SK-N-SH treated with all-trans-retinoic acid at 6 μM for 48 hours (cell line): ENCODE results near the gene CFDP1.

Experiments used
- ARNTL ChIP-seq: fragments of 450-650 bp; formaldehyde crosslinking; IDR thresholded peaks from 2 replicates; pipeline ENCODE4 v1.5.0; 2020; ENCODE audit warnings: low read depth, mild to moderate bottlenecking, moderate library complexity, borderline replicate concordance
- BACH2 ChIP-seq: fragments of 250-450 bp; sonication (Bioruptor Pico); IDR thresholded peaks from 2 replicates; pipeline ENCODE4 v1.9.0; 2021; ENCODE audit warnings: mild to moderate bottlenecking, borderline replicate concordance
- CREB5 ChIP-seq: fragments of 250-450 bp; sonication (Bioruptor Pico); IDR thresholded peaks from 2 replicates; pipeline ENCODE4 v1.5.1; 2020; ENCODE audit warnings: low read depth, mild to moderate bottlenecking, moderate library complexity
- CSDC2 ChIP-seq: fragments of 250-450 bp; sonication (Bioruptor Pico); IDR thresholded peaks from 2 replicates; pipeline ENCODE4 v1.5.0; 2020; ENCODE audit warnings: mild to moderate bottlenecking, moderate library complexity
- PPARA ChIP-seq: fragments of 250-450 bp; sonication (Bioruptor Pico); IDR thresholded peaks from 2 replicates; pipeline ENCODE4 v1.5.0; 2020; ENCODE audit warnings: mild to moderate bottlenecking, borderline replicate concordance
- ZFP3 ChIP-seq: fragments of 250-450 bp; sonication (Bioruptor Pico); IDR thresholded peaks from 2 replicates; pipeline ENCODE4 v1.5.0; 2020; ENCODE audit warnings: mild to moderate bottlenecking, moderate library complexity
- ZFP30 ChIP-seq: fragments of 450-650 bp; formaldehyde crosslinking; IDR thresholded peaks from 2 replicates; pipeline ENCODE4 v1.5.0; 2022; ENCODE audit warnings: mild to moderate bottlenecking, moderate library complexity

- TF ChIP-seq ZFP30 (CRISPR knock-in tag) (no peak), BACH2 (CRISPR knock-in tag) (no peak), CSDC2 (CRISPR knock-in tag) (no peak), CREB5 (CRISPR knock-in tag) (no peak), ZFP3 (CRISPR knock-in tag) (no peak), PPARA (CRISPR knock-in tag) (no peak), ARNTL (CRISPR knock-in tag) (no peak)
These were observed 9.6 kb downstream of the CFDP1 start for GRCh38 chr16:75423723-75424104.
